VCaP (cell line): ENCODE measurements around the gene WDR1.

ENCODE experiments used
- H3K27ac ChIP-seq: fragments of 450-650 bp; 2 replicates; pipeline ENCODE4 v1.5.1; 2017
- TF ChIP-seq, protein P1 (sequence below): fragments of 450-650 bp; conservative IDR thresholded peaks from 2 replicates; pipeline ENCODE4 v1.5.1; 2017; ENCODE audit warnings: mild to moderate bottlenecking, moderate library complexity

The WDR1 gene, protein sequence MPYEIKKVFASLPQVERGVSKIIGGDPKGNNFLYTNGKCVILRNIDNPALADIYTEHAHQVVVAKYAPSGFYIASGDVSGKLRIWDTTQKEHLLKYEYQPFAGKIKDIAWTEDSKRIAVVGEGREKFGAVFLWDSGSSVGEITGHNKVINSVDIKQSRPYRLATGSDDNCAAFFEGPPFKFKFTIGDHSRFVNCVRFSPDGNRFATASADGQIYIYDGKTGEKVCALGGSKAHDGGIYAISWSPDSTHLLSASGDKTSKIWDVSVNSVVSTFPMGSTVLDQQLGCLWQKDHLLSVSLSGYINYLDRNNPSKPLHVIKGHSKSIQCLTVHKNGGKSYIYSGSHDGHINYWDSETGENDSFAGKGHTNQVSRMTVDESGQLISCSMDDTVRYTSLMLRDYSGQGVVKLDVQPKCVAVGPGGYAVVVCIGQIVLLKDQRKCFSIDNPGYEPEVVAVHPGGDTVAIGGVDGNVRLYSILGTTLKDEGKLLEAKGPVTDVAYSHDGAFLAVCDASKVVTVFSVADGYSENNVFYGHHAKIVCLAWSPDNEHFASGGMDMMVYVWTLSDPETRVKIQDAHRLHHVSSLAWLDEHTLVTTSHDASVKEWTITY

DNA sequence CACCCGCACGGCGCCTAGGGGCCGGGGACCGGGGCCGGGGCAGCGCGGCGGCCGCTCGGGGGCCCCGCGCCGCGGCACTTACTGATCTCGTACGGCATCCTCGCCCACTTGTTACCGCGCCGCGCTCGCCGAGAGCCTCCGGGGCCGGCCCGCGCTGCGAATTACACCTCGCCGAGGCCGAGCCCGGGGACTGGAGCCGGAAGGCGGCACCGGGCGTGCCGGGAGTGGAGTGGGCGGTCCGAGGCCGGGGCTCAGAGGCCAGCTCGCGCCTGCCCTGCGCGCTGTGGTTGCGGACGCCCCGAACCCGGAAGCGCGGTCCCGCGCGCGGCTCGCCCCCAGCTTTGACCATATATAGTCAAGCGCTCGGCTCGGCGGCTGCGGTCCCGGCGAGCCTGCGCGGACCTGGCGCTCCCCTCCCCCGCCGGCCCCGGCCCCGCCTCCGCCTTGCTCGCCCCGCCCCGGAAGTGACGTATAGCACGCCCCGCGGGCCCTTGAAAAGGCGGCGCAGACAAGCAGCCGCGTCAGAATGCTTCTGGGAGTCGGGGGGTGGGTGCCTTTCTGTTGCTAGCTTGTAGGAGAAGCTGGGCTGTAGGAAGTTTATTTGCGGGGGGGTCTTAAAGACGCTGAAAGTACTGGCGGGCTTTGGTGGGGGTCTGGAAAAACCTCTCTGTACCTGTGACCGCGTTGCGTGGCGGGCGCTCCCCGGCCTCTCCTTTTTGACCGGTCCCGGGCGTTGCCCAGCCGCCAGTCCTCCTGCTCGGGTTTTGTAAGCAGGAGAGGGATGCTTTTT lies at the start of gene WDR1:
Gene WDR1 (minus strand): TSS at position 231 of the 790 bp plus-strand sequence. CDS start 133 bp downstream, at position 98.
- TF ChIP-seq, protein P1, sequence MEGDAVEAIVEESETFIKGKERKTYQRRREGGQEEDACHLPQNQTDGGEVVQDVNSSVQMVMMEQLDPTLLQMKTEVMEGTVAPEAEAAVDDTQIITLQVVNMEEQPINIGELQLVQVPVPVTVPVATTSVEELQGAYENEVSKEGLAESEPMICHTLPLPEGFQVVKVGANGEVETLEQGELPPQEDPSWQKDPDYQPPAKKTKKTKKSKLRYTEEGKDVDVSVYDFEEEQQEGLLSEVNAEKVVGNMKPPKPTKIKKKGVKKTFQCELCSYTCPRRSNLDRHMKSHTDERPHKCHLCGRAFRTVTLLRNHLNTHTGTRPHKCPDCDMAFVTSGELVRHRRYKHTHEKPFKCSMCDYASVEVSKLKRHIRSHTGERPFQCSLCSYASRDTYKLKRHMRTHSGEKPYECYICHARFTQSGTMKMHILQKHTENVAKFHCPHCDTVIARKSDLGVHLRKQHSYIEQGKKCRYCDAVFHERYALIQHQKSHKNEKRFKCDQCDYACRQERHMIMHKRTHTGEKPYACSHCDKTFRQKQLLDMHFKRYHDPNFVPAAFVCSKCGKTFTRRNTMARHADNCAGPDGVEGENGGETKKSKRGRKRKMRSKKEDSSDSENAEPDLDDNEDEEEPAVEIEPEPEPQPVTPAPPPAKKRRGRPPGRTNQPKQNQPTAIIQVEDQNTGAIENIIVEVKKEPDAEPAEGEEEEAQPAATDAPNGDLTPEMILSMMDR: no peak
- H3K27ac ChIP-seq: peak within 1 kb of the TSS; percentile 83

DNA sequence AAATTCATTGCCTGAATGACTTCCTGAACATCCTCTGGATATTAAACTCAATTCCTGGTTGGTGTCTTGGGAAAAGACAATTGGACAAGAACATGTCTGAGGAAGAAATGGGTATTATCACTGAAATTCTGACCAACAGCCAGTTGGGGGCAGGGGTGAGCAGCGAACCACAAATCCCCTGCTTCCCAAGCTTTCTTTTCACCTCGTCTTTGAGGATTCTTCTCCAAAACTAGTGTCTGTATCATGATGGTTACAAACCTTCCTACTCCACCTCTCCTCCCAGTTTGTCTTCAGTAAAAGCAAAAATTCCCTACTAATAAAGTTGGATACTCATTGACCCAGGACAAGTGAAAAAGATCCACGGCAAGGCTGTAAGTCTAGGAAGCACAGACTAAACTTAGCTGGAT lies 48.3 kb upstream of the WDR1 start:
- no peak overlapping the region for H3K27ac ChIP-seq
- TF ChIP-seq, protein P1: peak; percentile 81

DNA sequence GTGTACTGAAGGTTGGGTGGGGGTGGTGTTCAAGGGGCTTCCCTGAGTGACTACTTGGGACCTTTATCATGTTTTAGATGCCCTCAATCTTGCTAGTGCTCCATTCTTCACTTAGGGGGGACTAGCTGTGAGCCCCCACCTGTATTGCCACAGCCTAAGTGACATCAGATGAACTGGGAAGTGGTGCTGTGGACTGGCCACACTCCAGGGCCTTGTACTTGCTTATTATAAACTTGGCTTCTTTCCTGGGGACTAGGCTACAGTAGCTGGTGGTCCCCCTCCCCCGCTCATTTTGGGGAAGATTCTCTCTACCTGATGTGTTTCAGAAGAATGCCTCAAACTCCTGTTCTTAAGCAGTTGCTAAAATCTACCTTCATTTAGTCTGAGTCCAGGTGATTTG lies 46.7 kb upstream of the WDR1 start:
- H3K27ac ChIP-seq: no peak overlapping the region
- TF ChIP-seq, protein P1: no peak

DNA sequence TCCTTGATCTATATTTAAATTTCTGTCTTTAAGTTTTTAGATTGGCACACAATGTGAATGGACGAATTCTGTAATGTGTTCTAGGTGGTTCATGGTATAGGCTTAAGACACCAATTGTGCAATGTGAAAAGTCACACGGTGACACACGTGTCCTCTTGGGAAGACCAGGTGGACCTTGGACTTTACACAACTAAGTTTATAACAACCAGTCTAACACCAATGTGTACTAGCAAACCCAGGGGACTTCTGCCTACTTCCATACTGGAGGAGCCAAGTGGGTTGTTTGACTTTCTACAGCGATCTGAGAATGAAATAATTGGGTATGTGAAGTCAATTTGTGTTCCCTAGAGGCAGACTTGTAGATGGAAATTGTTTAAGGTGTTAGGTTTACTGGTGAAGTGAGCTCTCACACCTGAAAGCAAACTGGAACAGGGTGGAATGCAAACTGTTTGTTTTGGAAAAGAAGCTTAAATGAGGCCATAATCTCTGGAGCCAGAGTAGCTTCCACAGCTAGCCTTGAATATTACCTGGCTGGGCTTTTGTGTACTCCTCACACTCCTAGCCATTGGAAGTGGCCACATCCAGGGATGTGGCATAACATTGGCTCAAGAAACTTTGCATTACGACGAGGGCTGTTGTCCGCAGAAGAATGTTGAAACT lies 45.9 kb upstream of the WDR1 start:
- TF ChIP-seq, protein P1: no peak
- no peak overlapping the region for H3K27ac ChIP-seq

DNA sequence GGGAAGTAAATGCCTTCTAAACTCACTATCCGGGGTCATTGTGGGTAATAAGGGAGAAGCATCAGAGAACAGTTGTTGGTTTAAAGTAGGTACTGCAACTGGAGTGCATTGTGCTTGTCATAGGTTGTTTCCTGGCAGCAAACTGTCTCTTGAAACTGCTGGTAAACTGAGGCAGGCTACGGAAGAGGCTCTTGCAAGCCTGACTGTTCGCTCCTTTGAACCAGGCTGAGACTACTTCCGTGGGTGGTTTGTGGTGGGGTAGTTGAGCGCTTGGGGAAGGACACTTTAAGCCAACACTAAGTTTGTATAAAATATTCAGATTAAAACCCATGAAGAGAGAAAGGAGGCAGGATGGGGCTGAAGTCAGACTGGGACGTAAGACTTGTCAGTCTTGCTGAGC lies 45.2 kb upstream of the WDR1 start:
- TF ChIP-seq, protein P1: no peak
- H3K27ac ChIP-seq: no peak overlapping the region

DNA sequence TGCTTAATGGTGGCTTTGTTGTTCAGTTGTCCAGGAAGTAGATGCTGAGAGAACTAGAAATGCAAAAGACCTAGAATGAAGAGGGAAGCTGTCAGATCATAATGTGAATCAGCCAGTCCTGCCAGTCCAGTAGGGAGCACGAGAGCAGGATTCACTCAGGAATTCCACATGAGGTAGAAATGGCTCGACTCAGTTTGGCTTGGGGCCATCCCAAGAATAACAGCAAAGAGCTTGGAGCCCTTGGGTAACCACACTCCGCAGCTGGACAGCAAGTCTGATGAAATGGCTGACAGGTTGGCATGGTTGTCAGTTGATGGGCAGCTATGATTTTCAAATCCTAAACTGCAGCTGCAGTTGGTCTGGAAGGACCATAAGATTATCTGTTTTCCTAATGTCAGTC lies 44.5 kb upstream of the WDR1 start:
- TF ChIP-seq, protein P1: no peak
- H3K27ac ChIP-seq: no peak overlapping the region
